GM12892 (cell line): Measurements from ENCODE around the gene ABCC3.

Experiments used
- POLR2A ChIP-seq: IDR thresholded peaks from 2 replicates; pipeline ENCODE4 v1.6.1; 2011; ENCODE audit warnings: low read depth, low read length, control low read depth
- POLR2AphosphoS5 ChIP-seq: IDR thresholded peaks from 2 replicates; pipeline ENCODE4 v1.6.1; 2011; ENCODE audit warnings: low read depth, low read length, control low read depth

GRCh38 chr17:50722746-50723145, 88.1 kb downstream of the ABCC3 start:
- no peak for TF ChIP-seq POLR2A
- no peak for TF ChIP-seq POLR2AphosphoS5
